Psoas muscle (tissue), 8 donors: Measurements from ENCODE around the gene DERA. TPM values are rescaled to one million over a fixed set of nuclear protein-coding genes. Genes with fewer than 3 reads are reported as not detected.

Source experiments
- ATAC-seq, 4 donors: fragments of 200-7000 bp; cut with Tn5 transposase; one replicate each; pipeline ENCODE4 v1.9.1; 2020; ENCODE audit warnings: moderate library complexity in 3 of 4, mild to moderate bottlenecking in 2 of 4
- DNase-seq, 2 donors: peaks; one replicate each; pipeline ENCODE4 v3.0.0-alpha.2; 2020
- H3K27ac ChIP-seq: fragments of 200-600 bp; one replicate; pipeline ENCODE4 v1.8.0; 2022
- H3K27me3 ChIP-seq, 3 donors: fragments of 200-600 bp in 1 of 3; one replicate each; pipeline versions ENCODE4 v1.6.1 to v1.8.0; 2013 to 2022; ENCODE audit warnings: low read length in 2 of 3, mild to moderate bottlenecking in 2 of 3, moderate library complexity in 1 of 3; ENCODE audit not compliant: insufficient read depth in 3 of 3
- H3K36me3 ChIP-seq, 2 donors: fragments of 200-600 bp in 1 of 2; one replicate each; pipeline versions ENCODE4 v1.6.1 to v1.8.0; 2013 to 2022; ENCODE audit warnings: low read depth in 1 of 2, mild to moderate bottlenecking in 1 of 2, moderate library complexity in 1 of 2; ENCODE audit not compliant: insufficient read depth in 1 of 2
- H3K4me1 ChIP-seq: fragments of 200-600 bp; one replicate; pipeline ENCODE4 v1.8.0; 2022
- H3K4me3 ChIP-seq: fragments of 200-600 bp; one replicate; pipeline ENCODE4 v1.8.0; 2022; ENCODE audit warnings: mild to moderate bottlenecking
- H3K9me3 ChIP-seq: fragments of 200-600 bp; one replicate; pipeline ENCODE4 v1.8.0; 2022
- CTCF ChIP-seq: fragments of 200-600 bp; IDR thresholded peaks from one replicate; pipeline ENCODE4 v1.8.0; 2022; ENCODE audit warnings: antibody characterized with exemption
- WGBS, 3 donors: extraction: QIAGEN DNeasy Blood & Tissue Kit; methylation state at CpG; one replicate each; pipeline versions ENCODE4 v1.1.6 to v1.1.7; 2013; 5-methylcytosine and 5-hydroxymethylcytosine counted together
- intact Hi-C, 2 donors: fragments of 100-400 bp; cut with DNase I; formaldehyde crosslinking; loops; one replicate each; pipeline versions ENCODE4 v1.11.0 to v1.14.2; 2022
- polyA plus RNA-seq, 3 donors: library from polyadenylated mRNA; stranded (reverse); fragments of 200-250 nt; gene quantifications; one replicate each; pipeline ENCODE4 v1.2.3, GENCODE V29; 2013
- total RNA-seq, 4 donors: library from RNA; stranded (reverse); fragmentation: NEBNext Ultra II Directional in 2 of 4; extraction: Animal tissue kit (Norgen Biotek cat#: 25700) in 2 of 4; gene quantifications; one replicate each; pipeline versions ENCODE4 v1.2.1 to v1.2.4, GENCODE V29; 2021 to 2023
- donor health status: healthy with polysubstance abuse.
- donor health status: DM: no; HTN: no; CAD: no; lungs with moderate emphysema.
- donor health status: Bipolar disorder and iron deficiency.
- donor health status: healthy.
- donor health status: DM: yes; HTN: yes; CAD: no.
- donor health status: DM: no; HTN: no; CAD: no.
- donor health status: DM: no; HTN: no; CAD: no.
- donor health status: DM: yes; HTN: yes; CAD: no.

DERA gene
- total and polyA plus RNA-seq, 7 donors, result 14.3 to 31.5 (median 19.8) TPM

- no peak for DNase-seq
- intact Hi-C loops, result no loop called here
- ATAC-seq, result no peak
- WGBS, 3 donors, result 94 to 98% (median 94%) methylated on average over 1 of the region's 1 CpG
- no peak overlapping the region for H3K4me3 ChIP-seq
- H3K4me1 ChIP-seq, result no peaks in the 10 kb centered on the region
- no peaks in the 10 kb centered on the region for H3K36me3 ChIP-seq
- H3K9me3 ChIP-seq, result no peaks in the 10 kb centered on the region
- H3K27me3 ChIP-seq, result no peaks in the 10 kb centered on the region
- H3K27ac ChIP-seq, result no peak overlapping the region
- TF ChIP-seq CTCF, result no peak
These were observed 151.5 kb downstream of the DERA start for GRCh38 chr12:16062611-16063010.

GRCh38 chr12:16063726-16064125 is 152.6 kb downstream of the DERA start:
- intact Hi-C loops, result no loop called here
- Histone ChIP-seq H3K4me3 (no peak overlapping the region), H3K27me3 (no peaks in the 10 kb centered on the region), H3K27ac (no peak overlapping the region), H3K9me3 (no peaks in the 10 kb centered on the region), H3K4me1 (no peaks in the 10 kb centered on the region), H3K36me3 (no peaks in the 10 kb centered on the region)
- no peak for TF ChIP-seq CTCF
- ATAC-seq (no peak), DNase-seq (no peak)
- 86 to 94% (median 90%) methylated on average over 1 of the region's 1 CpG for WGBS, 3 donors

GRCh38 chr12:16070113-16070512 is 159.0 kb downstream of the DERA start:
- no peaks in the 10 kb centered on the region for H3K9me3 ChIP-seq
- intact Hi-C loops, result no loop called here

GRCh38 chr12:16072678-16073077 is 161.5 kb downstream of the DERA start:
- TF ChIP-seq CTCF, result no peak
- no peaks in the 10 kb centered on the region for H3K36me3 ChIP-seq
- DNase-seq (no peak), ATAC-seq (no peak)
- intact Hi-C loops, result no loop called here
- no peak overlapping the region for H3K4me3 ChIP-seq
- no peaks in the 10 kb centered on the region for H3K9me3 ChIP-seq
- no peak overlapping the region for H3K27ac ChIP-seq
- H3K4me1 ChIP-seq, result no peaks in the 10 kb centered on the region
- 66 to 73% (median 73%) methylated on average over 2 of the region's 2 CpGs for WGBS, 3 donors
- H3K27me3 ChIP-seq, result peaks cover 0 to 3% (median 0%) of the 10 kb centered on the region in 3 donors

More at GRCh38 chr12:16070113-16070512, 159.0 kb downstream of the DERA start:
- ATAC-seq (no peak), DNase-seq (no peak)
- H3K27ac ChIP-seq, result no peak overlapping the region
- no peaks in the 10 kb centered on the region for H3K36me3 ChIP-seq
- peaks cover 0 to 3% (median 0%) of the 10 kb centered on the region in 3 donors for H3K27me3 ChIP-seq
- H3K4me1 ChIP-seq, result no peaks in the 10 kb centered on the region
- H3K4me3 ChIP-seq, result no peak overlapping the region
- 38 to 42% (median 42%) methylated on average over 5 of the region's 5 CpGs for WGBS, 3 donors
- TF ChIP-seq CTCF, result no peak

GRCh38 chr12:16074894-16075293 is 163.8 kb downstream of the DERA start:
- Histone ChIP-seq H3K36me3 (no peaks in the 10 kb centered on the region), H3K4me3 (no peak overlapping the region), H3K4me1 (no peaks in the 10 kb centered on the region), H3K27ac (no peak overlapping the region), H3K27me3 (peaks cover 0 to 3% (median 0%) of the 10 kb centered on the region in 3 donors), H3K9me3 (no peaks in the 10 kb centered on the region)
- intact Hi-C loops, result no loop called here
- TF ChIP-seq CTCF, result no peak
- WGBS, 3 donors, result 75 to 77% (median 75%) methylated on average over 2 of the region's 2 CpGs
- ATAC-seq, result no peak
- DNase-seq, result no peak
